Epidermal melanocyte (primary cell): ENCODE results near the gene ISG20.
"Not testable (repeated sequence)": the region's sequence is repeated elsewhere in the genome, so short reads cannot be mapped to it uniquely, and the experiment has no call there.

Source experiments
- DNase-seq: peaks from one replicate; pipeline ENCODE4 v3.0.0; 2011; ENCODE audit warnings: low spot score; ENCODE audit not compliant: insufficient read length

The ISG20 gene

DNA sequence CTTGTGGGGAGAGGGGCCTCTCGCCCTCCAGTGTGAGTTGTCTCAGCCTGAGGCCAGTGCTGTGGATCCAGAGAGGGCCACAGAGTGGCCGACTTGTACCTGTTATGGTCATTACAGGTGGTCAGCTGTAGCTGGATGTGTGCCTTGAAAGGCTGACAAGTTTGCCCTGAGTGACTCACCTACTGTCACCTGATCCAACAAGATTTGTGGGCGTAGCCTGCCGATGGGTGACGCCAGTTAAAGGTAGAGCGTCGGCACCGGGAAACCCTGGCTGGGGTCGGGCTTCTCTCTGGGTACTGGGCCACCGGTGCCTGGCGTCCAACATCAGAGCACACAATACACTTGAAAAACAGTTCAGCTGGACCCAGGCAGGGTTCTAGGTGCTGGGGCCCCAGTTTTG, 2.8 kb upstream of the ISG20 start:
- no peak for DNase-seq

DNA sequence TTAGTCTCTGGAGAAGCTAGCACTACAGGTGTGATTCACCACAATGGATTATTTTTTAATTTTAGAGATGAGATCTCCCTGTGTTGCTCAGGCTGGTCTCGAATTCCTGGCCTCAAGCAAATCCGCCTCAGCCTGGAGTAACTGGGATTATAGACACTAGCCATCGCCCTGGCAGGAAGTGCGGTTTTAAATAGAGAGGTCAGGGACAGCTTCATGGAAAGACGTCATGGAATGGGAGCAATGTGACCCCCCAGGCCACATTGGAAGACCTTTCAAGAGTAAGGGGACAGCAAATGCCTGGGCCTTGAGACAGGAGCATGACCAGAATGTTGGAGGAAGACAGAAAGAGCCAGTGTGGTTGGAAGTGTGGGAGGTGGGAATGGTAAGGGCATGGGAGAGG, 2.2 kb upstream of the ISG20 start:
- DNase-seq, result no peak

DNA sequence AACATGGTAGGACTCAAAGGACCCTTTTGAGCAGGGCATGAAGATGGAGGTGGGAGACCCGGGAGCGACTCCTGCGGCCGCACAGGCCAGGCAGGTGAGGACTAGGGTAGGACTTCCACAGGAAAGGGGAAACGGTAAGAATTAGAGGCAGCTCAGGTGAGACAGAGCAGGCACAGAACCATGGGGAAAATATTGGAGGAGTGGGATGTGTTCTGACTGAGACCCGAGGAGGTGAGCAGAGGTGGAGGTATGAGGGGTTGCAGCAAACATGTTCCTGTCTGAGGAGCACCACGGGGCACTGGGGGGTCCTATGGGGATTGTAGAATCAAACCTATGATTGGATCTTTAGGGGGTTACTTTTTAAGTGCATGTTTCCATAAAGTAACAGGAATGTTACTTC, 1.4 kb upstream of the ISG20 start:
- DNase-seq, result no peak

DNA sequence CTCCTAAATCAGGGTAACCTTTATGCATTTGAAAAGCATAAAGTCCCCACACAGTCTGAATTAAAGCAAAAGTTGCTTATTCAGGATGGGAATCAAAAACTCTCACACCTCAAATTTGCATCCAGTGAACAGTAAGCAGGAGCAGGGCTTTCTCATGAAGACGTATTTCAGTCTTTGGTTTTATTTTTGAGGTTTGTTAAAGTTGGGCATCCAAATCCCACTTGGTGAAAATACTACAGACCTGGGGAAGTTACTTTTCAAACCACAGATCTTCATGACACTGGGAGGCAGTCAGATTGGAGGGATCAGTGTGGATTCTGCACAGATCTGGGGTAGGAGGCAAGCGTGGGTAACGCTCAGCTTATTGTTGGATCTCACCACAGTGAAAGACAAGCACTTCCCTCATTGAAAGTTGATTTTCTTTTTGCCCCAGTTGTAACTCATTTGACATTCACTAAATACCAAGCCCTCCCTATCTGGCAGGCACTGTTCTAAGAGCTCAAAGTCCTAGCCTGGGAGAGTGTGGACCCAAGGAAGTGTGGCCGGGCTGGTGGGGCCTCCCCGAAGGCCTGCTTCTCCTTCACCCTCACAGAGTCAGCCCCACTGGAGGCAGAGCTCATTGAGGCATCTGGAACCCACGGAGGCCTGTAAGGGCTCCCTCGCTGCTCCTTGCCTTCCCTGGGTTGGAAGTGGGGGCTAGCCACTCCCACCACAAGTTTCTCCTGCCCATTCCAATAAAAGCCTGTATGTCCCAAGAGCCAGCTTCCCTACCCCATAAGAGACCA, 783 bp upstream of the ISG20 start:
- DNase-seq, result no peak

DNA sequence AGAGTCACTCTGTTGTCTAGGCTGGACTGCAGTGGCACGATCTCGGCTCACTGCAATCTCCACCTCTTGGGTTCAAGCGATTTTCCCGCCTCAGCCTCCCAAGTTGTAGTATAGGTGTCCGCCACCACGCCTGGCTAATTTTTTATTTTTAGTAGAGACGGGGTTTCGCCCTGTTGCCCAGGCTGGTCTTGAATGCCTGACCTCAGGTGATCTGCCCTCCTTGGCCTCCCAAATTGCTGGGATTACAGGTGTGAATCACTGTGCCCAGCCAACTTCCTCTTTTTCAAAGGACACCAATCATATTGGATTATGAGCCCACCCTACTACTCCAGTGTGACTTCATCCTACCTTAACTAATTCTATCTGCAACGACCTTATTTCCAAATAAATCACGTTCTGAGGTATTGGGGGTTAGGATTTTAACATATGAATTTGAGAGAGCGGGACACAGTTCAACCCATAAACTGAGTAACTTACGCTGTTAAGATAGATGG, 3.2 kb downstream of the ISG20 start:
- DNase-seq, result no peak

DNA sequence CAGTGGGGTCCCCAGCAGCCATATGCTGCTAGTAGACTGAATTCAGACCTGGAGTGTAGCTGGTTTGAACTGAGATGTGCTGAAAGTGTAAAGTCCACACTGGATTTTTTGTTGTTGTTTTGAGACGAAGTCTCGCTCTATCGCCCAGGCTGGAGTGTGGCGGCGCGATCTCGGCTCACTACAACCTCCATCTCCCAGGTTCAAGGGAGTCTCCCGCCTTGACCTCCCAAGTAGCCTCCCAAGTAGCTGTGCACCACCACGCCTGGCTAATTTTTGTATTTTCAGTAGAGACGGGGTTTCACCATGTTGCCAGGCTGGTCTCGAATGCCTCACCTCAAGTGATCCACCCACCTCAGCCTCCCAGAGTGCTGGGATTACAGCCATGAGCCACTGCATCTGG, 3.7 kb downstream of the ISG20 start:
- not testable (repeated sequence) for DNase-seq

DNA sequence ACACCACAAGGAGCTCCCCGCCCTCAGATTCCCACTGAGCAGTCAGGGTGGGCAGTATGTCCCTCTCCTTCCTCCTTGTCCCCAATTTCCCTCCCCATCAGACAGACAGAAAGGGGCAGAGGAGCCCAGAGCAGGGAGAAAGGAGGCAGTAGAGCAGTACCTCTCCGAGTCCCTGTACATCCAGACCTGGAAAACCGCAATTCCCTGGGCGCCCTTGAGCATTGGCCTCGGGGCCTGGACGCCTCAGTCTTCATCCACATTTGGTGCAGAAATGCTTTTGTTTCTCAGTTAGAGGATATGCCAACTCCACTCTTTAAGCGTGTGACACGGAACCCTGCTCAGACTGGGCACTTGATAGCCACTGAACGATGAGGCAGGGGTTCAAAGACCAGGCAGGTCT, 5.9 kb downstream of the ISG20 start:
- DNase-seq, result no peak

DNA sequence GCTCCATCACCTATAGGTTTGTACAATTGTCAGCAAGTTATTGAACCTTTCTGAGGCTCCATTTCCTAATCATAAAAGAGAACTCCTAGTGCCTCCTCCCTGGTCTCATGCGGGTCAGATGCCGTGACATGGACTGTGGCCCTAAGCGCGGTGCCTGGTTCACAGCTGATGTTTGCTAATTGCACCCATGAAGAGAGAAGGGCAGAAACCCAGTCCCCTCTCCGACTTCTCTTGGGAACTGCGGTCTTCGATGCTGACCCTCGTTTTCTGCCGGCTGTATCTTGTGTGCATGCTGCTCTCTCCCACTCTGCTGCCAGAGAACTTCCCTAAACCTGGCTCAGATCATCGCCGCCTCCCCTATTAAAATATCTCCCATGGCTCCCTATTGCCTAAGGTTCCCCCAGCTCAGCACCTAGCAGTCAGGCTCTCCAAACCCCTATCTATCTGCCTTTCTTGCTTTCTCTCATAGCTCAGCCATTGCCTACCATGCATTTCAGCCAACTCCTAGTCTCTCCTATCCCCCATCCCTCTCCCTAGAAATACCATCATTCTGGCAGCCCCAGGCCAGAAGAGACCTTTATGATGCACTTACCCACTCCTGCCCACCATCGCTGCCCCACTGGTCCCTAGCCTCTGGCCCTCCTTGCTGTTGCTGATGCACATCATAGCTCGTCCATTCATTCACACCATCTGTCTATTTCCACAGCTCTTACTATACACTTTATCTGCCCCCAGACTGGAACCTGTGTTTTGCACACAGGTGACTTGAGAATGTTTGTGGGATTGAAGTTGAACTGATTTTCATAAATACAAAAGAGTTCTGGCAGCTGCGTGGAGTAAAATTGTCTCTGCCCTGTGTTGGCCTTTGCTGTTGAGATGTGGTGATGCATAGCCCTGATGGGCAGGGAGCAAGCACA, 6.6 kb downstream of the ISG20 start:
- no peak for DNase-seq

DNA sequence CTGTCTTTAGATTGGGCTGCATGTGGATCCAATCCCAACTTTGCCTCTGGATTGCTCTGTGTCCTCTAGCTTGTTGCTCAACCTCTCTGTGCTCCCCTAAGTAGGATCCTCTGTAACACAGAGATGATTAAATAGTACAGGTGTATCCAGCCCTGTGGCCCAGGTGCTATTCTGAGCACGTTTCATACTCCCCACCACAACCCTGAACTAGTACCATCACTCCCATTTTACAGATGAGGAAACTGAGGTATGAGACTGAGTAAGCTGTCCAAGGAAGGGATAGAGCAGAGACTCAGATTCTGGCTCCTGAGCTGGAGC, 7.2 kb downstream of the ISG20 start:
- no peak for DNase-seq

DNA sequence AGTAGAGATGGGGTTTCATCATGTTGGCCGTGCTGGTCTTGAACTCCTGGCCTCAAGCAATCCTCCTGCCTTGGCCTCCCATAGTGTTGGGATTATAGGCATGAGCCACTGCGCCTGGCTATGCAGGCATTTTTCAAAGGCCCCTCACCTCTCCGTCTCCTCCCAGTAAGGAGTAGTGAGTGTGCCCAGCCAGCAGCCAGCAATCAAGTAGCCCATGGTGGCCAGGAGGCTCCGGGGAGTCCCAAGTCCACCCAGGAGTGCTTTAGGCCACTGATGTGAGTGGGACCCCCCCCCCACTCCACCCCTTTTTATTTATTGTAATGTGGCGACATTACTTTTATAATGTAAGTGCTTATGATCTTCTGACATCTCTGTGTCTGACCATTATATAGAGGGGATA, 8.1 kb downstream of the ISG20 start:
- DNase-seq, result no peak

DNA sequence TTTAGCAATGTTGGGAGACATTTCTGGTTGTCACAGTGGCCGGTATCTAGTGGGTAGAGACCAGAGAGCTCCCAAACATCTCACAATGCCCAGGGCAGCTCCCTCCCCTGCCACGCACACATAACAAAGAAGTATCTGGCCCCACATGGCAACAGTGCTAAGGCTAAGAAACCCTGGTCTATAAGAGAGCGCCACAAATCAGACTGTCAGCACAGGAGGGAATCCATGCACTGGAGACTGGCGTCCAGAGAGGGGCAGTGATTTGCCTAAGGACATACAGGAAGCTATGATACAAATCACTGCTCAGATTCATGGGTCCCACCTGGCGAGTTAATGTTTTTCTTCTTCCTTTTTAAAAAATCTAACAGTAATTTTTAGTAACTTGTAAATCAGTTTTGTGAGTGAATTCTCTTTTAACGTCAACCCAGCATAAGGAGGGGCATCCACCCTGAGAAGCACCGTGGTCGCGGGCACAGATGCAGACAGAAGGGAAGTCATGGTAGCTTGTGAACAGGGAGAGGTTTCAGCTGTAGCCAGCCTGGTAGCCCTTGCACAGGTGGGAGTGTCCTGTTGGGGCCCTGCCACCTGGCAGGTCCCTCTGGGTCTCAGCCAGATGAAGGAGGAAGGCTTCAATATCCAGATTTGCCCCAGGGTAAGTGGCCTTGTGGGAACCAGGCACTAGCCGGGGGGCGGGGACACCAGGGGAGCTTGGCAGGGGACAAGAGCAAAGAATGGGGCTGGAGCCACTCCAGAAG, 8.7 kb downstream of the ISG20 start:
- no peak for DNase-seq

DNA sequence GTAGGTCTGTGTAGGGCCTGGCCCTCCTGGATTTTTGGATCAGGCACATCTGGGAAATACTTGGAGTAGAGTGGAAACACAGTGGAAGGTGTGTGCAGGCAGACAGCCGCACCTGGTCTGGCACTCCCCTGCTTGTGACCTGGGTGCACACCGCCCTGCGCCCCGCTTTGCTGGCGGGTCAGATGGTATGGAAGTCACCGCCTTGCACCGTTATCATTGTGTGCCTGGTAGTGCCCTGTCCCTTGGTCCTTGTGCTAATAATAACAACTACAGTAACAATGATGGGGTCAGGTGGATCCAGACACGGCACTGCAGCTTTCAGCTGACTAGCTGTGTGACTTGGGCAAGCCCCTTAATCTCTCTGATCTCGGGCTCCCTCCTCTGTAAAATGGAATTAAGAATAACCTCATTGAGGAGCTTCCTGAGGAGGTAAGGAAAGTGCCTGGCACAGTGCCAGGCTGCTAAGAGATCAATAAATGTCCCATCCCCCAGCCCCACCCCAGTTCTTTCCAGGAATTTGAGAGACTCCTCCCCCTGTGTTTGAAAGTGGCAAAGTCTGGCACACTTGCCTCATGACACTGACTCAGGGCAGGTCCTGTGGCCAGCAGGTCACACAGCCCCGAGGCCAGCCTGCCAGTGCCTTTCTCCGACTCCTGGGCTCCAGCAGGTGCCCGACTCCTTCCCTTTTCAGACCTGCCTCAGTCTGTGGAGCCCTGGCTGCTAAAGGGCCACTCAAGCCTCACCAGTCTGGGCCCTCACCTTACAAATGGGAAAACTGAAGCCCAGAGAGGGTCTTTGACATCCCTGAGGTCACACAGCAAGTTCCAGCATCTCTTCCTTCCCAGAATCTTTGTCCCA, 9.8 kb downstream of the ISG20 start:
- DNase-seq, result no peak

DNA sequence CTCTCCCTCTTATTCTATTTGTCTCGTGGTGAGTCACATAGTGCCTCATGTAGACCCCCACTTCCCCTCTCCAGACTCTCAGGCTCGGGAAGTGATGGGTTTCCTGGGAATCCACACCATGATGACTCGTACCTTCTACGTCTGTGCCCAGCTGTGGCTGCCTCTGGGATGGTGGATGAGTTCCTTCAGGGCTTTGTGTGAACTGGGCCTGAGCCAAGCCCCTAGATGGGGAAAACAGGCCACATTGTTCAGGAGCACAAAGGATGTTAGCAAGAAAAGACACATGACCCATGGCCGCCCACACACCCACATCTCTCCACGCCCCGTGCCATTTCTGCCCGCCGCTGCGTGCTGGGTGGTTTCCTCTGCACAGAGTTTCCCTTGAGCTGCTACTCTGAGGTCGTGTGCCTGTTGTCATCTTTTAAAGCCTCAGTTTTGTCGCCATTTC, 10.5 kb downstream of the ISG20 start:
- peak; percentile 92 for DNase-seq

DNA sequence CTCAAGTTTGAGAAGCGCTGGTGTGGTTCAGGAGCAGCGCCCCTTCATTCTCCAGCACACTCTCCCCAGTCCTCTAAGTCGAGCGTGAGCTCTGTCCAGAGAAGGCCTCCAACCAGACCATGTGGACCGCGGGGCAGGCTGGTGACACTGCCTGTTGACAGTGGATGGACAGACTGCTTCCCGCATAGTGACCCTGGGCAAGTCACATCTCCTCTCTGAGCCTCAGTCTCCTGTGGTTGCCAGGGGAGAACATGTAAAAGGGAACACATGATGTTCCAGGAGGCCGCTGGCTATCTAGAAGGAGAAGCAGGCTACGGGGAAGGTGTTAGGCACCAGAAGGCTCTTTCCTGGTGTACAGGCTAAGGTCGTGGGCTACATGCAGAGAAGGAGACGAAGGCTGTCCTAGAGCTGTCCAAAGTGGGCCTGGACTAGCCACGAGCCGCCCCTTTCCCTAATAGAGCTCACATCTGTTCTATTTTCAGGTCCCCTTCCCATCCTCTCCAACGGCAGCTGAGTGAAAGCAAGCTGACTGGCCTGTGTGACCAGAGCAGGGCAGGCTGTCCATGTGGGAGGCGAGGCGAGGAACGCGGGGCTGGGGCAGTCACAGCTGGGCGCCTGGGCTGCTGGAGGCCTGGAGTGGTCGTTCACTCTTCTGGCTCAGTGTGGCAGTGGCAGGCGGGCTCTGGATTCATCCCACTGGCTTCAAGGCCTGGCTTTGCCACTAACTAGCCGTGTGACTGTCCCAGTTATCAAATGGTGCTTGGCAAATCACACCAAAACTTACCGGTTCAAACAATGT, 11.1 kb downstream of the ISG20 start:
- no peak for DNase-seq

DNA sequence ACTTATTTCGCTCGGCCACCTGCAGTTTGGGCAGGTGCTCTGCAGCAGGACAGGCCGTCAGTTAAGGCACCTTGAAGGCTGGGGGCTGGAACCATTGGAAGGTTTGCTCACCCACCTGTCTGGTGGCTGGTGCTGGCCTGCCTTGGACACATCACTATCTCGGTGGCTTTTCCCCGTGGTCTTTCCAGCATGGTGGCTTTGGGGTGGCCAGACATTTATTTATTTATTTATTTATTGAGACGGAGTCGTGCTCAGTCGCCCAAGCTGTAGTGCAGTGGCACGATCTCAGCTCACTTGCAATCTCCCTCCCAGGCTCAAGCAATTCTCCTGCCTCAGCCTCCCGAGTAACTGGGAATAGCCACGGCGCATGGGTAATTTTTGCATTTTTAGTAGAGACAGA, 11.7 kb downstream of the ISG20 start:
- no peak for DNase-seq

DNA sequence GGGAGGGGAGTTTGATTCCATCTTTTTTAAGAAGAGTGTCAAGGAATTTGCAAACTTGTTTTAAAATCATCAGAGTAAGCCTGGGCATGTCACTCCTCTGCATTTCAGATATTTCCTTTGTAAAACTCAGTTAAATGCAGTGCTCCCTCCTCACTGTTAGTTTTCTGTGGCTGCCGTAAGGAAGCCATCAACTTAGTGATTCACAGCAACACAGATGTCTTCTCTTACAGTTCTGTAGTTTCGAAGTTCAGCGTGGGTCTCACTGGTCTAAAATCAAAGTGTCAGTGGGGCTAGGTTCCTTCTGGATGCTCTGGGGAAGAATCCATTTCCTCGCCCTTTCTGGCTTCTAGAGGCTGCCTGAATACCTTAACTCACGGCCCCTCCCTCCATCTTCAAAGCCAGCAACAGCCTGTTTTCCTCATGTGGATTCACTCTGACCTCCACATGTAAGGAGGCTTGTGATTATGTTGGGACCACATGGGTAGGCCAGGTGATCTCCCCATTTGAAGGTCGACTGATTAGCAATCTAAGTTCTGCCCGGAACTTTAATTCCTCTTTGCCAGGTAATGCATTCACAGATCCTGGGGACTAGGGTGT, 12.4 kb downstream of the ISG20 start:
- DNase-seq, result no peak

DNA sequence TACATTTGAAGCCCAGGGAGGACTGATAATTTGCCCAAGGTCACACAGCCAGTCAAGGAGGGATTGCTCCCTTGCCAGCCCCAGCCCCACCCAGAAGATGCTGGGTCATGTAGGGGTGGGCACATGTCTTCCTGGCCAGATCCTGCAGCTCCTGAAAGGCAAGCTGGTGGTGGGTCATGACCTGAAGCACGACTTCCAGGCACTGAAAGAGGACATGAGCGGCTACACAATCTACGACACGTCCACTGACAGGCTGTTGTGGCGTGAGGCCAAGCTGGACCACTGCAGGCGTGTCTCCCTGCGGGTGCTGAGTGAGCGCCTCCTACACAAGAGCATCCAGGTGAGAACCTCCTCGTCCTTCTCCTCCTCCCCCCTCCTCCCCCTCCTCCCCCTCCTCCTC, 13.2 kb downstream of the ISG20 start:
- no peak for DNase-seq

DNA sequence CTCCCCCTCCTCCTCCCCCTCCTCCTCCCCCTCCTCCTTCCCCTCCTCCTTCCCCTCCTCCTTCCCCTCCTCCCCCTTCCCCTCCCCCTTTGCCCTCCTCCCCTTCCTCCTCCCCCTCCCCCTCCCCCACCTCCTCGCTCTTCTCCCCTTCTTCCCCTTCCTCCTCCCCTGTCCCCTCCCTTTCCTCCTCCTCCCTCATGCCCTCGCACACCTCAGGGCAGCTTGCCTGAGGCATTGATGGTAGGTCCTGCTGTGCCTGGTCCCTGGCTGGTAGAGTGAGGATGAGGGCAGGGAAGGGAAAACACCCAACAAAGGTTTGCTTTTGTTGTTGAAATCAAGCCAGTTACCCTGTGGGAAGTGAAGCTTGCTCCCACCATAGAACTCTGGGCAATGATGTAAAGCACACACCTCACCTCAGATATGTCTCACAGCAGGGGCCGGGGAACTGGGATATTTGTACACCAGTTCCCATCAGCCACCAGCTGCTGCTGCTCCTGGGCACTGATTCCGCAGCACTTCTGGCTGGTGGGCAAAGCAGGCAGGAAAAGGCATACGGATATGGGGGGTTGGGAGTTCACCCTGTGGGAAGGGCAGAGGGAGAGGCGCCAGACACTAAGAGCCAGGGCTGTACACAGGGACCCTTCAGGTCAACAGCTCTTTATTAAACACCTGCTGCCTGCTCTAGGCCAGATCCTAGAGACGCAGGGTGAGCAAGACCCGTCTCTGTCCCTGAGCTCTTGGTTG, 13.8 kb downstream of the ISG20 start:
- DNase-seq, result no peak
